GM23338 (cell line): Measurements from ENCODE around the gene NUP50. TPM values are rescaled to one million over a fixed set of nuclear protein-coding genes. Genes with fewer than 3 reads are reported as not detected.
A peak's percentile ranks its signal among the peaks of the same experiment; 100 is the strongest.

Experiments
- ATAC-seq: fragments of 200-7000 bp; cut with Tn5 transposase; 3 replicates; pipeline ENCODE4 v1.9.1; 2020
- DNase-seq: peaks from one replicate; pipeline ENCODE4 v3.0.0-alpha.2; 2015; ENCODE audit warnings: low spot score
- H2AFZ ChIP-seq: fragments of 200-600 bp; sonication (generic); 2 replicates; pipeline ENCODE4 v1.8.0; 2016; ENCODE audit warnings: antibody characterized with exemption, mild to moderate bottlenecking, moderate library complexity
- H3F3A ChIP-seq: fragments of 200-600 bp; sonication (generic); replicated peaks from 2 replicates; pipeline ENCODE4 v1.8.0; 2017; ENCODE audit warnings: antibody characterized with exemption, mixed run types, low read depth
- H3K27ac ChIP-seq: fragments of 200-600 bp; sonication (generic); 2 replicates; pipeline ENCODE4 v1.6.1; 2016; ENCODE audit warnings: low read depth
- H3K27me3 ChIP-seq: fragments of 200-600 bp; sonication (generic); 2 replicates; pipeline ENCODE4 v1.8.0; 2016; ENCODE audit warnings: mild to moderate bottlenecking, mixed run types, moderate library complexity; ENCODE audit not compliant: insufficient read depth
- H3K36me3 ChIP-seq: fragments of 200-600 bp; sonication (generic); 2 replicates; pipeline ENCODE4 v1.8.0; 2016; ENCODE audit warnings: mild to moderate bottlenecking; ENCODE audit not compliant: insufficient read depth
- H3K4me1 ChIP-seq: fragments of 200-600 bp; sonication (generic); 2 replicates; pipeline ENCODE4 v1.8.0; 2016; ENCODE audit warnings: mild to moderate bottlenecking, moderate library complexity; ENCODE audit not compliant: insufficient read depth
- H3K4me2 ChIP-seq: fragments of 200-600 bp; sonication (generic); 2 replicates; pipeline ENCODE4 v1.7.1; 2017; ENCODE audit warnings: mixed run types
- H3K4me3 ChIP-seq: fragments of 200-600 bp; sonication (generic); 2 replicates; pipeline ENCODE4 v1.6.1; 2016; ENCODE audit warnings: mixed run types
- H3K79me2 ChIP-seq: fragments of 200-600 bp; sonication (generic); replicated peaks from 2 replicates; pipeline ENCODE4 v1.8.0; 2017; ENCODE audit warnings: mild to moderate bottlenecking; ENCODE audit not compliant: insufficient read depth
- H3K9me2 ChIP-seq: fragments of 200-600 bp; sonication (generic); 2 replicates; pipeline ENCODE4 v1.8.0; 2017; ENCODE audit not compliant: insufficient read depth
- H4K20me1 ChIP-seq: fragments of 200-600 bp; sonication (generic); replicated peaks from 2 replicates; pipeline ENCODE4 v1.8.0; 2017; ENCODE audit warnings: mild to moderate bottlenecking; ENCODE audit not compliant: insufficient read depth
- H3K27ac Mint-ChIP-seq: 2 replicates; pipeline ENCODE4 v1.8.0; 2020; ENCODE audit warnings: inconsistent platforms, mild to moderate bottlenecking, moderate library complexity, mixed read lengths
- H3K27me3 Mint-ChIP-seq: 3 replicates; pipeline ENCODE4 v1.8.0; 2022; ENCODE audit warnings: low read depth, mild to moderate bottlenecking, moderate library complexity, mixed read lengths, inconsistent platforms; ENCODE audit not compliant: insufficient read depth, poor library complexity
- H3K36me3 Mint-ChIP-seq: 3 replicates; pipeline ENCODE4 v1.8.0; 2021; ENCODE audit warnings: low read depth, mild to moderate bottlenecking, inconsistent platforms, moderate library complexity, mixed read lengths
- H3K4me1 Mint-ChIP-seq: 3 replicates; pipeline ENCODE4 v1.8.0; 2020; ENCODE audit warnings: mild to moderate bottlenecking, inconsistent platforms, mixed read lengths
- H3K4me3 Mint-ChIP-seq: 3 replicates; pipeline ENCODE4 v1.8.0; 2021; ENCODE audit warnings: moderate library complexity, mild to moderate bottlenecking, inconsistent platforms, mixed read lengths
- H3K9me3 Mint-ChIP-seq: 3 replicates; pipeline ENCODE4 v1.8.0; 2020; ENCODE audit warnings: moderate library complexity, mild to moderate bottlenecking, inconsistent platforms, mixed read lengths
- CREB1 ChIP-seq: fragments of 250-450 bp; sonication (Bioruptor Pico); IDR thresholded peaks from 2 replicates; pipeline ENCODE4 v1.5.0; 2020; ENCODE audit warnings: low read depth, mild to moderate bottlenecking, moderate library complexity
- CTCF ChIP-seq, 2 experiments: fragments of 200-600 bp in 1 of 2; sonication (generic) in 1 of 2; conservative IDR thresholded peaks; 2 replicates each; pipeline versions ENCODE4 v1.5.1 to v1.6.1; 2016 to 2017; ENCODE audit warnings: antibody characterized with exemption in 2 of 2, low read depth in 2 of 2, mild to moderate bottlenecking in 2 of 2, moderate library complexity in 1 of 2
- EZH2 ChIP-seq: fragments of 200-600 bp; sonication (generic); IDR thresholded peaks from one replicate; pipeline ENCODE4 v1.8.0; 2017; ENCODE audit warnings: antibody characterized with exemption, mild to moderate bottlenecking, low read depth; ENCODE audit not compliant: unreplicated experiment
- EZH2phosphoT487 ChIP-seq: fragments of 200-600 bp; sonication (generic); IDR thresholded peaks from one replicate; pipeline ENCODE4 v1.8.1; 2018; ENCODE audit warnings: antibody characterized with exemption; ENCODE audit not compliant: unreplicated experiment
- JUNB ChIP-seq: IDR thresholded peaks from one replicate; pipeline ENCODE4 v1.6.1; 2016; ENCODE audit warnings: antibody characterized with exemption; ENCODE audit not compliant: unreplicated experiment
- NANOG ChIP-seq: IDR thresholded peaks from 2 replicates; pipeline ENCODE4 v1.6.1; 2016; ENCODE audit warnings: antibody characterized with exemption, borderline replicate concordance
- POLR2AphosphoS5 ChIP-seq: IDR thresholded peaks from 2 replicates; pipeline ENCODE4 v1.6.1; 2016; ENCODE audit warnings: antibody characterized with exemption, low read depth
- REST ChIP-seq: IDR thresholded peaks from one replicate; pipeline ENCODE4 v1.6.1; 2018; ENCODE audit warnings: antibody characterized with exemption; ENCODE audit not compliant: unreplicated experiment
- STAT1 ChIP-seq: IDR thresholded peaks from one replicate; pipeline ENCODE4 v1.6.1; 2016; ENCODE audit warnings: antibody characterized with exemption; ENCODE audit not compliant: unreplicated experiment
- ZNF331 ChIP-seq: fragments of 250-450 bp; sonication (Bioruptor Pico); IDR thresholded peaks from 2 replicates; pipeline ENCODE4 v1.5.0; 2020; ENCODE audit warnings: low read depth, mild to moderate bottlenecking, moderate library complexity
- ZNF462 ChIP-seq: fragments of 250-450 bp; sonication (Bioruptor Pico); IDR thresholded peaks from 2 replicates; pipeline ENCODE4 v1.5.0; 2020; ENCODE audit warnings: mild to moderate bottlenecking, moderate library complexity
- polyA plus RNA-seq: library from polyadenylated mRNA; unstranded; fragments of >200 nt; fragmentation: Nextera tagmentation; extraction: Ambion mirVana; gene quantifications from 2 replicates; pipeline ENCODE4 v1.2.1, GENCODE V29; 2016
- total RNA-seq: library from RNA; depleted of rRNA; stranded (reverse); fragments of >200 nt; shearing (Covaris generic); gene quantifications from 2 replicates; pipeline ENCODE4 v1.2.3, GENCODE V29; 2014

Gene NUP50
- total and polyA plus RNA-seq, 2 experiments from 2014 or later, result 45.9 to 96.6 TPM

GRCh38 chr22:45180146-45180679 is 16.5 kb downstream of the NUP50 start (continued):
- TF ChIP-seq REST, result no peak
- no peak for TF ChIP-seq JUNB
- TF ChIP-seq EZH2phosphoT487, result no peak
- no peak for TF ChIP-seq CREB1 (CRISPR knock-in tag)
- no peak for TF ChIP-seq ZNF462 (CRISPR knock-in tag)

GRCh38 chr22:45181240-45181639 is 17.5 kb downstream of the NUP50 start:
- Histone ChIP-seq H3K9me2 (no peaks in the 10 kb centered on the region), H3K4me3 (no peak overlapping the region), H3F3A (no peaks in the 10 kb centered on the region), H3K36me3 (peaks cover 36% of the 10 kb centered on the region), H3K4me1 (peaks cover 18% of the 10 kb centered on the region), H4K20me1 (peaks cover 7% of the 10 kb centered on the region), H3K4me2 (no peak overlapping the region), H3K79me2 (peaks cover 48% of the 10 kb centered on the region), H3K27ac (peak overlapping the region; percentile 22), H2AFZ (no peak overlapping the region), H3K27me3 (no peaks in the 10 kb centered on the region)
- no peaks in the 10 kb centered on the region for H3K9me3 Mint-ChIP-seq
- H3K4me1 Mint-ChIP-seq, result peaks cover 35% of the 10 kb centered on the region
- H3K4me3 Mint-ChIP-seq, result peak overlapping the region; percentile 5; the same call in 1 of the 3 replicates
- DNase-seq (no peak), ATAC-seq (no peak)
- H3K27me3 Mint-ChIP-seq, result no peaks in the 10 kb centered on the region
- peak overlapping the region; percentile 91 for H3K27ac Mint-ChIP-seq
- H3K36me3 Mint-ChIP-seq, result peaks cover 98% of the 10 kb centered on the region
- TF ChIP-seq STAT1, result no peak
- TF ChIP-seq ZNF331 (CRISPR knock-in tag), result no peak
- TF ChIP-seq NANOG, result no peak
- no peak for TF ChIP-seq POLR2AphosphoS5
- TF ChIP-seq CTCF (conservative IDR thresholded peaks at IDR 0.05; ENCODE audit: low read depth in 2 of 2), result no peak
- TF ChIP-seq EZH2, result no peak
